Thoracic aorta (tissue), 2 donors: Measurements from ENCODE around the gene SNRK. TPM values are rescaled to one million over a fixed set of nuclear protein-coding genes. Genes with fewer than 3 reads are reported as not detected.

Experiments
- ATAC-seq: fragments of 150-250 bp; one replicate; pipeline ENCODE4 v1.8.0; 2017; ENCODE audit warnings: low read depth; ENCODE audit not compliant: insufficient number of reproducible peaks, low FRiP score
- DNase-seq: peaks from one replicate; pipeline ENCODE4 v3.0.0-alpha.2; 2020; ENCODE audit warnings: low spot score
- H3K27ac ChIP-seq, 2 donors: fragments of 200-600 bp; sonication (generic); 1 replicate in 1 of 2; 2 replicates in 1 of 2; pipeline ENCODE4 v1.5.1; 2016; ENCODE audit warnings: mild to moderate bottlenecking in 2 of 2, moderate library complexity in 2 of 2
- H3K27me3 ChIP-seq: fragments of 200-600 bp; sonication (generic); replicated peaks from 2 replicates; pipeline ENCODE4 v1.6.0; 2016; ENCODE audit warnings: mild to moderate bottlenecking; ENCODE audit not compliant: insufficient read depth
- H3K36me3 ChIP-seq: fragments of 200-600 bp; sonication (generic); one replicate; pipeline ENCODE4 v1.5.1; 2016
- H3K4me1 ChIP-seq, 2 donors: fragments of 200-600 bp; sonication (generic); 1 replicate in 1 of 2; 2 replicates in 1 of 2; pipeline versions ENCODE4 v1.5.1 to v1.6.0; 2016; ENCODE audit warnings: low read depth in 2 of 2, mild to moderate bottlenecking in 1 of 2; ENCODE audit not compliant: control insufficient read depth in 1 of 2
- H3K4me3 ChIP-seq: fragments of 200-600 bp; sonication (generic); 2 replicates; pipeline ENCODE4 v1.5.1; 2016; ENCODE audit warnings: mild to moderate bottlenecking
- H3K9me3 ChIP-seq: fragments of 200-600 bp; sonication (generic); 2 replicates; pipeline ENCODE4 v1.5.1; 2016
- total RNA-seq, 2 donors: library from RNA; depleted of rRNA; stranded (reverse); fragments of >200 nt; gene quantifications; one replicate each; pipeline versions ENCODE4 v1.1.0 to v1.2.3, GENCODE V29; 2016
- TF ChIP-seq, protein P1 (sequence below): fragments of 200-600 bp; sonication (generic); IDR thresholded peaks from one replicate; pipeline ENCODE4 v1.5.1; 2019; ENCODE audit warnings: antibody characterized with exemption

SNRK gene, protein sequence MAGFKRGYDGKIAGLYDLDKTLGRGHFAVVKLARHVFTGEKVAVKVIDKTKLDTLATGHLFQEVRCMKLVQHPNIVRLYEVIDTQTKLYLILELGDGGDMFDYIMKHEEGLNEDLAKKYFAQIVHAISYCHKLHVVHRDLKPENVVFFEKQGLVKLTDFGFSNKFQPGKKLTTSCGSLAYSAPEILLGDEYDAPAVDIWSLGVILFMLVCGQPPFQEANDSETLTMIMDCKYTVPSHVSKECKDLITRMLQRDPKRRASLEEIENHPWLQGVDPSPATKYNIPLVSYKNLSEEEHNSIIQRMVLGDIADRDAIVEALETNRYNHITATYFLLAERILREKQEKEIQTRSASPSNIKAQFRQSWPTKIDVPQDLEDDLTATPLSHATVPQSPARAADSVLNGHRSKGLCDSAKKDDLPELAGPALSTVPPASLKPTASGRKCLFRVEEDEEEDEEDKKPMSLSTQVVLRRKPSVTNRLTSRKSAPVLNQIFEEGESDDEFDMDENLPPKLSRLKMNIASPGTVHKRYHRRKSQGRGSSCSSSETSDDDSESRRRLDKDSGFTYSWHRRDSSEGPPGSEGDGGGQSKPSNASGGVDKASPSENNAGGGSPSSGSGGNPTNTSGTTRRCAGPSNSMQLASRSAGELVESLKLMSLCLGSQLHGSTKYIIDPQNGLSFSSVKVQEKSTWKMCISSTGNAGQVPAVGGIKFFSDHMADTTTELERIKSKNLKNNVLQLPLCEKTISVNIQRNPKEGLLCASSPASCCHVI
- total RNA-seq = 10 to 100 TPM; 26.5 to 82.6 TPM

DNA sequence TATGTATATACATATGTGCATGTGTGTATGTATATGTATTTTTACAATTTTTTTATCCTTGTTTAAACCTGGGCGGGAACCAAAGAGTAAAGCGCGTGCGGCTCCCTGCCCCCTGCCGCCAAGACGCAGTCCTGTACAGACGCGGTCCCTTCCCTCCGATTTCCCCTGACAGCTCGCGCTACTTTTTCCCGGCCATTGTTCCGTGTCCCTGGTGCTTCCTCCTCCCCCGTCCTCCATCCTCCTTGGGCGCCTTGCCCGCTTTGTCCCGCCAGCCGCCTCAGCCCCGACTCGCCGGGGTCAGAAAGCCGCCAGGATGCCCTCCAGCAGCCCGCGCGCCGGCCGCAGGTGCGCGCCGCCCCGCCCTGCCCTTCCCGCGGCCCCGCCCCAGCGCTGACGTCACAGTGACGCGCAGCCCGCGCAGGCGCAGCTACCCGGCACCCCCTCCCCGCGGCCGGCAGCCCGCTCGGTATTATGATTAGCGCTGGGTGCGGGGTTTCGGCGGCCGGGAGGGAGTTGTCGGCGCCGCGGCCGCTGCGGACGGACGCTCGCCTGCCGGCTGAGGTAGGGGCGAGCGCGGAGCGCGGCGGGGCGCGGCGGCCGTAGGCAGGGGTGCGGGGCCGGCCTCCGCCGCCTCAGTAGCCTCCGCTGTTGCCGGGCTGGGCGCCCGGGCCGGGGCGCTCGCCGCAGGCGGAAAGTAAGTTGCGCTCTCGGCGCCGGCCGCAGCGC lies at the start of gene SNRK:
Gene SNRK (plus strand): TSS at position 426 of the 726 bp plus-strand sequence. CDS start 16,664 bp downstream, outside the sequence.
- no peaks in the 10 kb centered on the region for H3K27me3 ChIP-seq
- DNase-seq (peak; percentile 50), ATAC-seq (peak; percentile 97)
- no peaks in the 10 kb centered on the region for H3K36me3 ChIP-seq
- peak within 1 kb of the TSS; percentile 62 to 66 for H3K27ac ChIP-seq
- H3K4me1 ChIP-seq = peaks cover 28 to 30% of the 10 kb centered on the region in 2 donors
- TF ChIP-seq, protein P1, sequence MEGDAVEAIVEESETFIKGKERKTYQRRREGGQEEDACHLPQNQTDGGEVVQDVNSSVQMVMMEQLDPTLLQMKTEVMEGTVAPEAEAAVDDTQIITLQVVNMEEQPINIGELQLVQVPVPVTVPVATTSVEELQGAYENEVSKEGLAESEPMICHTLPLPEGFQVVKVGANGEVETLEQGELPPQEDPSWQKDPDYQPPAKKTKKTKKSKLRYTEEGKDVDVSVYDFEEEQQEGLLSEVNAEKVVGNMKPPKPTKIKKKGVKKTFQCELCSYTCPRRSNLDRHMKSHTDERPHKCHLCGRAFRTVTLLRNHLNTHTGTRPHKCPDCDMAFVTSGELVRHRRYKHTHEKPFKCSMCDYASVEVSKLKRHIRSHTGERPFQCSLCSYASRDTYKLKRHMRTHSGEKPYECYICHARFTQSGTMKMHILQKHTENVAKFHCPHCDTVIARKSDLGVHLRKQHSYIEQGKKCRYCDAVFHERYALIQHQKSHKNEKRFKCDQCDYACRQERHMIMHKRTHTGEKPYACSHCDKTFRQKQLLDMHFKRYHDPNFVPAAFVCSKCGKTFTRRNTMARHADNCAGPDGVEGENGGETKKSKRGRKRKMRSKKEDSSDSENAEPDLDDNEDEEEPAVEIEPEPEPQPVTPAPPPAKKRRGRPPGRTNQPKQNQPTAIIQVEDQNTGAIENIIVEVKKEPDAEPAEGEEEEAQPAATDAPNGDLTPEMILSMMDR = no peak
- no peaks in the 10 kb centered on the region for H3K9me3 ChIP-seq
- H3K4me3 ChIP-seq = peak within 1 kb of the TSS; percentile 87

DNA sequence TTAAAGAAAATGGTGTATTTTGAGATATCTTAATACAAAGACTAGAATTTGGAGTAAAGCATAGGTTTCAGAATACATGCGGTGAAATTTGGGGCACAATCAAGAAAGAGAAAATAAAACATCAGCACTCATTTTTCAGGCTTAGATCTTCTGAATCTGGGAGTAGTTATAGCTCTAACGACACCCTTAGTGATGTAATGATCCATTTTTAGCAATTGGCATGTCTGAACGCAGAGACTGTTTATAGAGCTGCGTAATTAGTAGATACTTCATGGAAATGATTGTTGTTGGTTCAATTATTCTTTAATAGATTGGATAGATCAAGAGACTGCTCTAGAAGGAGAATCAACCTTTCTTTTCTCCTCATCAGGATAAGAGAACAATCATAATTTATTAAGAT lies 47.5 kb upstream of the SNRK start:
- Histone ChIP-seq H3K36me3 (no peaks in the 10 kb centered on the region), H3K27ac (no peak overlapping the region), H3K4me3 (no peak overlapping the region), H3K4me1 (no peaks in the 10 kb centered on the region), H3K9me3 (no peaks in the 10 kb centered on the region), H3K27me3 (no peaks in the 10 kb centered on the region)
- ATAC-seq = no peak
- TF ChIP-seq, protein P1 = no peak
- DNase-seq = no peak

DNA sequence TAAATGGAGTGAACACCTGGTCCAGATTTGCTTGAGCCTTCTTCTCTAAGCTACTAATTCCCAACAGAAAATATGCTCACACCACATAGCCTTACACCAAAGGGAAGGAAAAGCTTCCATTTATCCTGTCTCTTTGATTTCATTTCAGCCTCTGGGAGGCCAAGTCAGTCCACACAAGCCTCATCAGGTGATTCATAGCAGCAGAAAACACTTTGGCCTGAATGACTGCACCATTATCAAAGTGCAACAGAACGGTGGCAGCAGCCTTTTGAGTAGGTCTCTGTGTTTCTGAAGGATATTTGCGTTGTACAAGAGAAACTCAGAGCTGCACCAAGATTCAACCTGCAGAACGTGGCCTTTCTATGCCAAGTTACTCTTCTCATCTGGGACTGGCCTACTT lies 46.6 kb upstream of the SNRK start:
- no peaks in the 10 kb centered on the region for H3K9me3 ChIP-seq
- H3K36me3 ChIP-seq = no peaks in the 10 kb centered on the region
- H3K27me3 ChIP-seq = no peaks in the 10 kb centered on the region
- no peaks in the 10 kb centered on the region for H3K4me1 ChIP-seq
- no peak overlapping the region for H3K27ac ChIP-seq
- H3K4me3 ChIP-seq = no peak overlapping the region
- TF ChIP-seq, protein P1 = no peak
- DNase-seq (no peak), ATAC-seq (no peak)

DNA sequence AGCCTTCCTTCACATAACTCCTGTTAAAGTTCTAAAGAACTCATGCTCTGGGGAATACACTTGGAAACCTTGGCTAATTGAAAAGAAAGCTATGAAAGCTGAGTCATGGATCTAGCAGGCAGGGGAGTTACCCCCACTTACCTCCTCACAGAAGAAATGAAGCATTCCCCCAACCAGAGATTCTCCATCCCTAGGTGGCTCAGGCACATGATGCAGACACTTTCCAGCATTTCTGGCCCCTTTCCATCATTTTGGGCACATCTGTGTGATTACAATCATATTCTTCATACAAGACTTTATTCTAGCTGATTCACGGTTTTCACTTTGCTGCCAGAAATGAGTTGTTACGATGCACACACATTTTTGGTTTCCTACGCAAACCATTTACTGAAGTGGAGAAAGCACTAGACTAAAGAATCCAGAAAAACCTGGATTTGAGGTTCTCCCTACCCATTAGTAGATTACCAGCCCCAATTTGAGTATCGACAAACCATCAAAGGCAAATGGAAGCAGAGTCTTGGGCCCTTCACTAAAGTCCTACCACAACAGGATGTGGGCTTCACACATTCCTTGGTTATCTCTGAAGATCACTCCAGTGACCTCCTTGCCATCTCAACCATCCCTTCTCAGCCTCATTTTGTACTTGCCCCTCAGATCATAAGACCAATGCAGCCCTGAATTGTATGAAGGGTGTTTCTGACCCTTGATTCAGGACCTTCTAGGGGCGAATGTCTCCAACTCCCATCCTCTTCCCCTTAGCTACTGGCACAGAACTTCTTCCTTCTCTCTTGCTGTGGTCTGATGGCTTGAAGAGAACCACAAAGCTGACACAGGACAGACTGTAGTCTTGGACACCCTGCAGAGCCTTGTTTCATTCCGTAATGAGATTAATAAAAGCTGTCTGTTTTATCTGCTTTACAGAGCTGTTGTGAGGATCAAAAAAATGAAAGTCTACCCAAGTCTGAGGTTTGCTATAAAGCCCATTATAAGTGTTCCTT lies 42.5 kb upstream of the SNRK start:
- no peak for ATAC-seq
- no peak overlapping the region for H3K27ac ChIP-seq
- TF ChIP-seq, protein P1 = no peak
- H3K4me3 ChIP-seq = no peak overlapping the region
- H3K9me3 ChIP-seq = no peaks in the 10 kb centered on the region
- H3K27me3 ChIP-seq = no peaks in the 10 kb centered on the region
- no peak for DNase-seq
- no peaks in the 10 kb centered on the region for H3K36me3 ChIP-seq
- H3K4me1 ChIP-seq = no peaks in the 10 kb centered on the region
